HT1080 (cell line): ENCODE data around the gene RPS6KA2. TPM values are rescaled to one million over a fixed set of nuclear protein-coding genes. Genes with fewer than 3 reads are reported as not detected.

ENCODE experiments used
- DNase-seq: peaks from one replicate; pipeline ENCODE4 v3.0.0-alpha.2; 2015; ENCODE audit warnings: low read depth
- total RNA-seq: library from RNA; depleted of rRNA; stranded (reverse); fragments of >200 nt; shearing (Covaris generic); gene quantifications from 2 replicates; pipeline ENCODE4 v1.2.3, GENCODE V29; 2014

RPS6KA2 gene
- total RNA-seq, 1 experiment from 2014 or later, result 3.2 TPM

- DNase-seq, result no peak
These were observed 119.1 kb downstream of the RPS6KA2 start for GRCh38 chr6:166507809-166508564.

- no peak for DNase-seq
These were observed 119.7 kb downstream of the RPS6KA2 start for GRCh38 chr6:166507380-166507779.

GRCh38 chr6:166505133-166505905 is 121.7 kb downstream of the RPS6KA2 start:
- no peak for DNase-seq

GRCh38 chr6:166504100-166504499 is 123.0 kb downstream of the RPS6KA2 start:
- DNase-seq, result no peak

GRCh38 chr6:166503167-166503744 is 123.8 kb downstream of the RPS6KA2 start:
- no peak for DNase-seq

GRCh38 chr6:166502453-166502852 is 124.6 kb downstream of the RPS6KA2 start:
- no peak for DNase-seq

GRCh38 chr6:166501246-166501645 is 125.8 kb downstream of the RPS6KA2 start:
- no peak for DNase-seq

- DNase-seq, result no peak
These were observed 126.8 kb downstream of the RPS6KA2 start for GRCh38 chr6:166500246-166500645.

- DNase-seq, result no peak
These were observed 127.5 kb downstream of the RPS6KA2 start for GRCh38 chr6:166499350-166500163.

- DNase-seq, result no peak
These were observed 128.2 kb downstream of the RPS6KA2 start for GRCh38 chr6:166498661-166499349.

- DNase-seq, result no peak
These were observed 128.8 kb downstream of the RPS6KA2 start for GRCh38 chr6:166498228-166498627.

GRCh38 chr6:166497087-166497899 is 129.8 kb downstream of the RPS6KA2 start:
- no peak for DNase-seq

GRCh38 chr6:166496460-166496859 is 130.6 kb downstream of the RPS6KA2 start:
- DNase-seq, result no peak

- no peak for DNase-seq
These were observed 131.3 kb downstream of the RPS6KA2 start for GRCh38 chr6:166495487-166496314.

- DNase-seq, result no peak
These were observed 132.1 kb downstream of the RPS6KA2 start for GRCh38 chr6:166494757-166495486.

- DNase-seq, result no peak
These were observed 133.0 kb downstream of the RPS6KA2 start for GRCh38 chr6:166494101-166494441.

- no peak for DNase-seq
These were observed 133.5 kb downstream of the RPS6KA2 start for GRCh38 chr6:166493427-166494100.
